ENCODE results near the gene MRPL36.

MRPL36 gene

DNA sequence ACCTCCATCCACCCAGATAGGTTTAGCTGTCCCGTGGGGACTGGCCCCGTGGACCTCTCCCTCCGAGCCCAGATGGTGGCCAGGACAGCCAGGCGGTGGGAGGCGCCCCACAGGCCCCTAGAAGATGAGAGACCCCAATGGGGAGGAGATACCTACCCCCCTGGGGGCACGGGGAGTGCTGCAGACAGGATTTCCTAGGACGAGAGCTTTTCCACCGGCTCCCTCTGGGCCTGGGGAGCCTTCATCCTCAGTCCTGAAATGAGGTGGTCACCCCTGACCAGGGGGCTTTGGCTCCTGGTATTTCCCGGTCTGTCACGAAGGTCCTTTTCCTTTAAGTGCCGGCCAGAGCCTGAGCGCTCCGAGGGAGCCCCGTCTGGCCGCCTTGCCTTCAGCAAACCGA, 46.8 kb downstream of the MRPL36 start:
- TF ChIP-seq, protein P1, sequence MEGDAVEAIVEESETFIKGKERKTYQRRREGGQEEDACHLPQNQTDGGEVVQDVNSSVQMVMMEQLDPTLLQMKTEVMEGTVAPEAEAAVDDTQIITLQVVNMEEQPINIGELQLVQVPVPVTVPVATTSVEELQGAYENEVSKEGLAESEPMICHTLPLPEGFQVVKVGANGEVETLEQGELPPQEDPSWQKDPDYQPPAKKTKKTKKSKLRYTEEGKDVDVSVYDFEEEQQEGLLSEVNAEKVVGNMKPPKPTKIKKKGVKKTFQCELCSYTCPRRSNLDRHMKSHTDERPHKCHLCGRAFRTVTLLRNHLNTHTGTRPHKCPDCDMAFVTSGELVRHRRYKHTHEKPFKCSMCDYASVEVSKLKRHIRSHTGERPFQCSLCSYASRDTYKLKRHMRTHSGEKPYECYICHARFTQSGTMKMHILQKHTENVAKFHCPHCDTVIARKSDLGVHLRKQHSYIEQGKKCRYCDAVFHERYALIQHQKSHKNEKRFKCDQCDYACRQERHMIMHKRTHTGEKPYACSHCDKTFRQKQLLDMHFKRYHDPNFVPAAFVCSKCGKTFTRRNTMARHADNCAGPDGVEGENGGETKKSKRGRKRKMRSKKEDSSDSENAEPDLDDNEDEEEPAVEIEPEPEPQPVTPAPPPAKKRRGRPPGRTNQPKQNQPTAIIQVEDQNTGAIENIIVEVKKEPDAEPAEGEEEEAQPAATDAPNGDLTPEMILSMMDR (conservative IDR thresholded peaks at IDR 0.05; ENCODE audit: low read depth, low read length) = no peak
- H3K27me3 ChIP-seq (ENCODE audit: insufficient read depth, low read depth) = peaks cover 11% of the 10 kb centered on the region
- H3K4me3 ChIP-seq (IDR thresholded peaks at IDR 0.05; ENCODE audit: insufficient read depth, low read depth, low read length) = no peak overlapping the region
- H3K9ac ChIP-seq = no peak overlapping the region
- no peaks in the 10 kb centered on the region for H3K36me3 ChIP-seq (ENCODE audit: insufficient read depth)
- no peaks in the 10 kb centered on the region for H4K20me1 ChIP-seq (ENCODE audit: insufficient read depth)
- H3K27ac ChIP-seq = no peak overlapping the region
- no peak overlapping the region for H3K4me2 ChIP-seq
- H3K79me2 ChIP-seq (ENCODE audit: insufficient read depth, low read depth) = no peaks in the 10 kb centered on the region
- H3K4me1 ChIP-seq (ENCODE audit: low read depth, poor library complexity, severe bottlenecking) = no peaks in the 10 kb centered on the region
- H2AFZ ChIP-seq (ENCODE audit: low read depth) = no peak overlapping the region

DNA sequence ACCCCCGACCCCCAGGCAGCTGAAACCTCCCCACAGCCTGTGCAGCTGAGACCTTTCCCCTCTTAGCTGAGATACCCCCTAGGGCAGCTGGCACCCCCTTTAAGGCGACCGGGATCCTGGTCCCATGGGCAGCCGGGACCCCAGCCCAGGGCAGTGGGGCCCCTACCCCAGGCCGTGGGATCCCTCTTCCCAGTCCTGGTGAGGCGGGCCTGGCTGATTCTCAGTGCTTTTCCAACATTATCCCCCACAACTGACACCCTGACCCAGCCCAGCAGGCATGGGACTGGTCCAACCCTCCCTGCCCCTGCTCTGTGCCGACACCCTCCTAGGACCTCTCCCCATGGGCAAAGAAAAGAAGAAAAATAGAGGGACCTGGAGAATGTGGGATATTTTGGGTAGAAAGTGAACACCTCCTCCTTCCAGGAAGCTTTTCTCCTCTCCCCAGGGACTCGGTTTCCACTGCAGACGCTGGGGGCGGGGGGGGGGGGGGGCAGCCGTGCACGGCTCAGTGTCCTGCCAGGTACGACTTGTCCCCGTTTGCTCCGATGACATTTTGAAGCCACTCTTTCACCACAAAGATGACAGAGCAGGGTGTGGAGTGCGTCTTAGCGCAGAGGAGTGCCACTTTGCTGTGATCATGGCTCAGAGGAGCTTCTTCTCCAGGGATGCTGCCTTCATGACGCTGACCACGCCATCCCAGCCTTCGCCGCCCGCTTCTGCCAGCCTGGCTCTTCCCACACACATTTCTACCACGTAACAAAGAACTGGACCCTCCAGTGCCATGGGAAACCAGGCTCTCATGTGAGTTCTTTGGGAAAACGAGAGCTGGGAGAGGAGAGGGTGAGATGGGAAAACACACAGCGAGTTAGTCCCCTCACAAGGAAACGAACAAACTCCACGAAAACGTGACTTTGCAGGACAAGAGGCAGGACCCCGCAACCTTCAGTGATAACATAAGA, 47.5 kb downstream of the MRPL36 start:
- Histone ChIP-seq H3K27me3 (ENCODE audit: insufficient read depth, low read depth) (peaks cover 11% of the 10 kb centered on the region), H3K36me3 (ENCODE audit: insufficient read depth) (no peaks in the 10 kb centered on the region), H3K79me2 (ENCODE audit: insufficient read depth, low read depth) (no peaks in the 10 kb centered on the region), H3K4me1 (ENCODE audit: low read depth, poor library complexity, severe bottlenecking) (no peaks in the 10 kb centered on the region), H4K20me1 (ENCODE audit: insufficient read depth) (no peaks in the 10 kb centered on the region), H3K4me2 (no peak overlapping the region), H2AFZ (ENCODE audit: low read depth) (no peak overlapping the region), H3K27ac (no peak overlapping the region), H3K9ac (no peak overlapping the region), H3K4me3 (IDR thresholded peaks at IDR 0.05; ENCODE audit: insufficient read depth, low read depth, low read length) (no peak overlapping the region)
- TF ChIP-seq, protein P1 (conservative IDR thresholded peaks at IDR 0.05; ENCODE audit: low read depth, low read length) = no peak

DNA sequence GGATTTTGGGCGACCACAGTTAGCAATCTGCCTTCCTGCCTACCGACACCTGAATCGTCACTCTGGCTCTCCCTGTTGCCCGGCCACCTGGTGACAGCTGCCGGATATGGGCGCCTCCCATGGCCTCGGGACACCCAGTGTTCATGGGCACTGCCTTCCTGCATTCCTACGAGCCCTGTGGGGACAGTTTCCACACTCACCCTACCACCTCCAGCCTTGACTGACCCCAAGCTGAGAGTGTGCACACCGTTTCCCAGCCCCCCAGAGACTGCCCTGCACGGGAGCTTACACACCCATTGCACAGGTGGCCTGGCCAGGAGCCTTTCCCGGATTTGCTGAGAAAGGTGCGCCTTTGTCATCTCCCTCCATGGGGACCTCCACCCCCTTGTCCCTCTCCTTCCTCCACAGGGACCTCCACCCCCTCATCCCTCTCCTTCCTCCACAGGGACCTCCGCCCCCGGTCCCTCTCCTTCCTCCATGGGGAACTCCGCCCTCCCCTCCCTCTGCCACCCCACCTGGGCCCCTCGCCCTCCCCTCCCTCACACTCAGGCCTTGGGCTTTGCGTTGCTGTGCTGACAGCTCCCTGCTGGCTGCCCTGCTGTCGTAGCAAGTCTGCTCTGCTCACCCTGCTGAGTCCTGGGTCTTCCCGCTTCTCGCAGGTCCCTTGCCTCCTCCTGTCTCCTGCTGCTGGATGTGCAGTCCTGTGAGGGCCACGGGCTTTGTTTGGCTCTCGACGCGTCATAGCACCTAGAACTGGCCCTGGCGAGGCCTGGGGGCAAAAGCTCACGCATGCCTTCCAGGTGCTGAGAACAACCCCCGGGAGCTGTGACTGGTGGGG, 48.4 kb downstream of the MRPL36 start:
- Histone ChIP-seq H3K4me2 (no peak overlapping the region), H4K20me1 (ENCODE audit: insufficient read depth) (no peaks in the 10 kb centered on the region), H3K4me1 (ENCODE audit: low read depth, poor library complexity, severe bottlenecking) (no peaks in the 10 kb centered on the region), H3K79me2 (ENCODE audit: insufficient read depth, low read depth) (no peaks in the 10 kb centered on the region), H2AFZ (ENCODE audit: low read depth) (no peak overlapping the region), H3K4me3 (IDR thresholded peaks at IDR 0.05; ENCODE audit: insufficient read depth, low read depth, low read length) (no peak overlapping the region), H3K9ac (no peak overlapping the region), H3K27ac (no peak overlapping the region), H3K36me3 (ENCODE audit: insufficient read depth) (no peaks in the 10 kb centered on the region), H3K27me3 (ENCODE audit: insufficient read depth, low read depth) (peaks cover 11% of the 10 kb centered on the region)
- TF ChIP-seq, protein P1 (conservative IDR thresholded peaks at IDR 0.05; ENCODE audit: low read depth, low read length) = no peak

DNA sequence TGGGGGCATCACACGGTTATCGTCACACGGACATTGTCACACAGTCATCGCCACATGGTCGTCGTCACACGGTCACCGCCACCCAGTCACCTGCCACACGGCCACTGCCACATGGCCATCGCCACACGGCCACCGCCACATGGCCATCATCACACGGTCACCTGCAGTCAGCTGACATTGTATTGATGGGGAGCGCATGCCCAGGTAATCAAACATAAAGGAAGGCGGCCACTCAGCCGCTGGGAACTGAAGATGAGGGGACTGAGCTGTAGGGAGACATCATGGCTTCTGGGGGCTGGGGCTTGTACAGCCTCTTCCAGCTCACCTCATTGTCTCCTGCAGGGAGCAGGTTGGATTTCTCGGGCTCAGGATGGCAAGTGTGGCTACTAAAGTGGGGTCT, 49.2 kb downstream of the MRPL36 start:
- Histone ChIP-seq H3K4me2 (no peak overlapping the region), H3K4me3 (IDR thresholded peaks at IDR 0.05; ENCODE audit: insufficient read depth, low read depth, low read length) (no peak overlapping the region), H3K27ac (no peak overlapping the region), H3K4me1 (ENCODE audit: low read depth, poor library complexity, severe bottlenecking) (no peaks in the 10 kb centered on the region), H3K36me3 (ENCODE audit: insufficient read depth) (no peaks in the 10 kb centered on the region), H3K9ac (no peak overlapping the region), H2AFZ (ENCODE audit: low read depth) (no peak overlapping the region), H3K27me3 (ENCODE audit: insufficient read depth, low read depth) (peaks cover 11% of the 10 kb centered on the region), H4K20me1 (ENCODE audit: insufficient read depth) (no peaks in the 10 kb centered on the region), H3K79me2 (ENCODE audit: insufficient read depth, low read depth) (no peaks in the 10 kb centered on the region)
- TF ChIP-seq, protein P1 (conservative IDR thresholded peaks at IDR 0.05; ENCODE audit: low read depth, low read length) = no peak
